ENCODE data around the gene RASSF4.

Gene RASSF4

GRCh38 chr10:44948642-44949041, 11.0 kb upstream of the RASSF4 start:
- DNase-seq (ENCODE audit: low spot score): no peak

- no peak for DNase-seq (ENCODE audit: low spot score)
Measured at GRCh38 chr10:44949127-44949802, 10.3 kb upstream of the RASSF4 start.

GRCh38 chr10:44949915-44950314, 9.7 kb upstream of the RASSF4 start:
- no peak for DNase-seq (ENCODE audit: low spot score)

GRCh38 chr10:44950326-44951225, 9.0 kb upstream of the RASSF4 start:
- no peak for DNase-seq (ENCODE audit: low spot score)

GRCh38 chr10:44951576-44952226, 7.9 kb upstream of the RASSF4 start:
- DNase-seq (ENCODE audit: low spot score): no peak

- no peak for DNase-seq (ENCODE audit: low spot score)
Measured at GRCh38 chr10:44952779-44953231, 6.8 kb upstream of the RASSF4 start.

GRCh38 chr10:44954042-44954441, 5.6 kb upstream of the RASSF4 start:
- DNase-seq (ENCODE audit: low spot score): no peak

- no peak for DNase-seq (ENCODE audit: low spot score)
Measured at GRCh38 chr10:44954962-44955361, 4.6 kb upstream of the RASSF4 start.

GRCh38 chr10:44955413-44956070, 4.1 kb upstream of the RASSF4 start:
- no peak for DNase-seq (ENCODE audit: low spot score)

GRCh38 chr10:44956226-44956625, 3.4 kb upstream of the RASSF4 start:
- no peak for DNase-seq (ENCODE audit: low spot score)

GRCh38 chr10:44956717-44957706, 2.6 kb upstream of the RASSF4 start:
- no peak for DNase-seq (ENCODE audit: low spot score)

GRCh38 chr10:44958196-44958897, 1.3 kb upstream of the RASSF4 start:
- DNase-seq (ENCODE audit: low spot score): peak; percentile 64

GRCh38 chr10:44958898-44959246, 730 bp upstream of the RASSF4 start:
- no peak for DNase-seq (ENCODE audit: low spot score)

GRCh38 chr10:44960088-44960460, 472 bp downstream of the RASSF4 start:
- no peak for DNase-seq (ENCODE audit: low spot score)

- DNase-seq (ENCODE audit: low spot score): no peak
Measured at GRCh38 chr10:44960482-44961229, 1.1 kb downstream of the RASSF4 start.

- DNase-seq (ENCODE audit: low spot score): no peak
Measured at GRCh38 chr10:44961230-44961571, 1.6 kb downstream of the RASSF4 start.

- DNase-seq (ENCODE audit: low spot score): no peak
Measured at GRCh38 chr10:44961931-44962750, 2.5 kb downstream of the RASSF4 start.

GRCh38 chr10:44962870-44963738, 3.5 kb downstream of the RASSF4 start:
- DNase-seq (ENCODE audit: low spot score): no peak

All from hepatic stellate cell (primary cell).